Naive B cell (primary cell): ENCODE data around the gene ORC3. TPM values are rescaled to one million over a fixed set of nuclear protein-coding genes. Genes with fewer than 3 reads are reported as not detected.
"Not testable (repeated sequence)": the region's sequence is repeated elsewhere in the genome, so short reads cannot be mapped to it uniquely, and the experiment has no call there.

Experiments used
- ATAC-seq, 2 donors: fragments of 150-1000 bp; cut with Tn5 transposase; 2 replicates each; pipeline ENCODE4 v1.10.0; 2021; ENCODE audit warnings: low read depth in 2 of 2, mild to moderate bottlenecking in 2 of 2, moderate library complexity in 2 of 2
- DNase-seq: peaks from one replicate; pipeline ENCODE4 v3.0.0; 2022
- H3K27ac Mint-ChIP-seq, 6 donors: one replicate each; pipeline ENCODE4 v1.8.0; 2020 to 2022; ENCODE audit warnings: mild to moderate bottlenecking in 6 of 6, mixed read lengths in 6 of 6, moderate library complexity in 5 of 6, inconsistent platforms in 2 of 6
- H3K27me3 Mint-ChIP-seq, 3 donors: one replicate each; pipeline ENCODE4 v1.8.0; 2021 to 2022; ENCODE audit warnings: mixed read lengths in 3 of 3, mild to moderate bottlenecking in 1 of 3
- H3K36me3 Mint-ChIP-seq, 2 donors: one replicate each; pipeline ENCODE4 v1.8.0; 2020 to 2022; ENCODE audit warnings: mixed read lengths in 2 of 2, inconsistent platforms in 1 of 2, mild to moderate bottlenecking in 1 of 2
- H3K4me1 Mint-ChIP-seq, 3 donors: one replicate each; pipeline ENCODE4 v1.8.0; 2020 to 2022; ENCODE audit warnings: mixed read lengths in 3 of 3, inconsistent platforms in 1 of 3, mild to moderate bottlenecking in 1 of 3, moderate library complexity in 1 of 3
- H3K4me3 Mint-ChIP-seq, 8 donors: one replicate each; pipeline ENCODE4 v1.8.0; 2020 to 2022; ENCODE audit warnings: mild to moderate bottlenecking in 8 of 8, mixed read lengths in 8 of 8, moderate library complexity in 8 of 8, inconsistent platforms in 2 of 8
- H3K9me3 Mint-ChIP-seq, 7 donors: one replicate each; pipeline ENCODE4 v1.8.0; 2020 to 2022; ENCODE audit warnings: mixed read lengths in 7 of 7, mild to moderate bottlenecking in 5 of 7, inconsistent platforms in 2 of 7, moderate library complexity in 1 of 7
- polyA plus RNA-seq, 6 donors: library from polyadenylated mRNA; unstranded; fragments of 300-500 nt; fragmentation: Illumina TruSeq; gene quantifications; one replicate each; pipeline ENCODE4 v1.2.3, GENCODE V29; 2021; ENCODE audit warnings: low read depth in 6 of 6

ORC3 gene
- polyA plus RNA-seq, 6 donors from 2014 or later, result 34.4 to 68.4 (median 38.8) TPM

DNA sequence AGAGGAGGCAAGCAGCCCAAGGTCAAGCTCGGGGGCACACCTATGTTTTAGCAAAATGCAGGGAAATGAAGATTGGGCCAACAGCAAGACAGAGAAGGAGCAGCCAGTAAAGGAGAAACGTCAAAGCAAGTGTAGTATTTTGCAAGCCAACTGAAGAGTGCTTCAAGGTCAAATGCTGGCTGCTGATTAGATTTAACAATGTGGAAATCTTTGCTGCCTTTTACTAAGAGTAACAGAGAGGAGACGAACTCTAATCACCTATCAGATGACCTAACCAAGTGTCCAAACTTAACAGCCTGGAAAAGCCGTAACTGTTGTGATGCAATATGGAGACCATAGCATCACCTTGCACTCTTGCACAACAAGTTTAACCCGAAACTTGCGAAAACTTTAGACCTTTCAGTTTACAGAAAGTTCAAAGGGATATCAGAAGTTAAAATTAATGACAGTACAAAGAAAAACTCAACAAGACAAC lies 81.7 kb downstream of the ORC3 start:
- Mint-ChIP-seq H3K4me1 (peaks cover 9 to 16% (median 12%) of the 10 kb centered on the region in 3 donors), H3K36me3 (peaks cover 12% of the 10 kb centered on the region in 2 donors), H3K27me3 (no peaks in the 10 kb centered on the region), H3K9me3 (no peaks in the 10 kb centered on the region), H3K27ac (peak overlapping the region in 4 of 6 donors; percentile 8 to 90 (median 54)), H3K4me3 (no peak overlapping the region)
- no peak for DNase-seq
- no peak for ATAC-seq

GRCh38 chr6:87672641-87673040 lies 82.7 kb downstream of the ORC3 start:
- no peak overlapping the region for H3K4me3 Mint-ChIP-seq
- no peaks in the 10 kb centered on the region for H3K27me3 Mint-ChIP-seq
- DNase-seq (no peak), ATAC-seq (no peak)
- H3K4me1 Mint-ChIP-seq, result peaks cover 9 to 16% (median 14%) of the 10 kb centered on the region in 3 donors
- H3K27ac Mint-ChIP-seq, result peak overlapping the region in 1 of 6 donors; percentile 32
- peaks cover 12 to 16% of the 10 kb centered on the region in 2 donors for H3K36me3 Mint-ChIP-seq
- no peaks in the 10 kb centered on the region for H3K9me3 Mint-ChIP-seq

DNA sequence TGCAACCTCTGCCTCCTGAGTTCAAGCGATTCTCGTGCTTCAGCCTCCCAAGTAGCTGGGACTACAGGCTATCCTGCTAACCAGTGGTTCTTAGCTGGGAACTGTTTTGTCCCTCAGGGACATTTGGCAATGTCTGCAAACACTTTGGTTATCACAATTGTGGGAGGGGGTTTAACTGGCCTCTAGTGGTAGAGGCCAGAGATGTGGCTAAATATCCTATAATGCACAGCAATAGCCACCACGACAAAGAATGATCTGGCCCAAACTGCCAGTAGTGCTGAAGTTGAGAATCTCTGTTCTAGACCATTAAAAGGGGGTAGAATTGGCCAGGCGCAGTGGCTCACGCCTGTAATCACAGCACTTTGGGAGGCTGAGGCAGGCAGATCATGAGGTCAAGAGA lies 83.3 kb downstream of the ORC3 start:
- Mint-ChIP-seq H3K27ac (peak overlapping the region in 1 of 6 donors; percentile 21), H3K4me1 (peaks cover 9 to 17% (median 16%) of the 10 kb centered on the region in 3 donors), H3K4me3 (no peak overlapping the region), H3K9me3 (no peaks in the 10 kb centered on the region), H3K27me3 (no peaks in the 10 kb centered on the region), H3K36me3 (peaks cover 12 to 20% of the 10 kb centered on the region in 2 donors)
- DNase-seq (no peak), ATAC-seq (no peak)

DNA sequence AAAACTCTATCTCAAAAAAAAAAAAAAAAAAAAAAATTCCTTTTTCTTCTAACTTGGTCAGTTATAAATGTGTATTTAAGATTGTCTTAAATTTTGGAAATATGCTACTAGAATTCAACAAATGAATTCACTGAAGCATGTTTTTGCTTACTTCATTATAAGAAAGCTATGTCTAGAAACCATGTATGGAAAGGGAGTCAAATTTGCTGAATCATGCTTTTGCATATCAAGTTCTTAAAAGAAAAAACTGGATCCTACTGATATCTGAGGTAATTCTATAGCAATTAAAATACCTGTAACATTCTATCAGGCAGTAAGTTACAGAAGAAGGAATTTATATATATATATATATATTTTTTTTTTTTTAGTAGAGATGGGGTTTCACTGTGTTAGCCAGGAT lies 84.4 kb downstream of the ORC3 start:
- peaks cover 9 to 17% (median 14%) of the 10 kb centered on the region in 3 donors for H3K4me1 Mint-ChIP-seq
- peaks cover 12 to 20% of the 10 kb centered on the region in 2 donors for H3K36me3 Mint-ChIP-seq
- H3K9me3 Mint-ChIP-seq, result no peaks in the 10 kb centered on the region
- DNase-seq, result no peak
- no peak for ATAC-seq
- H3K27me3 Mint-ChIP-seq, result no peaks in the 10 kb centered on the region
- H3K27ac Mint-ChIP-seq, result no peak overlapping the region
- no peak overlapping the region for H3K4me3 Mint-ChIP-seq

DNA sequence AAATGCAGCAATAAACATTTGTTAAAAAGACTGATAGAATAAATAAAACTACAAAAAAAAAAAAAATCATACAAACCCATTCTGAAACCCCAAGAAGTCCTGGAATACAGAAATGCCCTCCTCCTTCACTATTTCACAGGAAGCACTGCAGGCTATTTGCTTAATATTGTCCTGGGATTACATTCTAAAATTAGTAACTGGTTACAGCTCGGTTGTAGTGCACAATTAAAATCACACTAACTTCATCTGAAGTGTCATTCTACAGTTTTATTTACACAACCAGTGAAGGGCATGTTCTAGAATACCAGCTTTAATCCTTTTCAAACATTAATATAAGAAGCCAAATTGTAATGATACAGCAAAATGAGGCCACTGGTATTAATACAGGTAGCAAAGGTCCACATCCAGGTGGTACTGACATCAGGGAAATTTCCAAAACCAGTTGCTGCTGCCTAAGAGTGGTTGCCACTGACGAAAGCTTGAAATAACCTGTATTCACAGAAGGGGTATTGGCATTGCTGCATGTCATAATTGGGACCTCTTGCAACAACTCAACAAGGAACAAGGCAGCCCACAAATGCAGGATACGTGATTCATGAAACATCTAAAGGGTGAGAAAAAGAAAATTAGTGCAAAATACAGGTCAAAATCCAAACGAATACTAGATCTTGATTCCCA lies 85.2 kb downstream of the ORC3 start:
- Mint-ChIP-seq H3K4me1 (peaks cover 13 to 17% (median 16%) of the 10 kb centered on the region in 3 donors), H3K27ac (peak overlapping the region in 1 of 6 donors; percentile 49), H3K36me3 (peaks cover 12 to 24% of the 10 kb centered on the region in 2 donors), H3K9me3 (no peaks in the 10 kb centered on the region), H3K4me3 (no peak overlapping the region), H3K27me3 (no peaks in the 10 kb centered on the region)
- no peak for ATAC-seq
- DNase-seq, result no peak

DNA sequence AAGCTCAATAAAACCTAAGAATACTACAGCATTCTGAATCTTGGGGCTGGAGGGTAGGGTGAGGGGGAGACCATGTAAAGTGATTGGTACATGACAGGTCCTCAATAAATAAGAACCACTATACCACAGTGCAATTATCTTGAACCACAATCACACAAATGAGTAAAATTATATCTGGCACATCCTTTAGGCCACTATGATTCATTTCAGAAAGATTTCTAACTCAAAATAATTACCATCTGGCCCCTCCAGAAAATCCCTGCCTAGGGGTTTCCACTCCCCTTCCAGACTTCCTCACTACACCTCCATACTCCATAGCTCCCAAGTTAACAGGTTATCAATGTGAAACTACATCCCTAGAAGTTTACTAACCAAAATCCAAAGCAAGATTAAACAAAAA lies 92.4 kb downstream of the ORC3 start:
- Mint-ChIP-seq H3K4me3 (peak overlapping the region in 1 of 8 donors; percentile 64), H3K4me1 (peaks cover 39 to 69% (median 51%) of the 10 kb centered on the region in 3 donors)
- no peak for DNase-seq

GRCh38 chr6:87683890-87684289 lies 94.0 kb downstream of the ORC3 start:
- Mint-ChIP-seq H3K27ac (peak overlapping the region in 4 of 6 donors; percentile 24 to 72 (median 49)), H3K9me3 (no peaks in the 10 kb centered on the region), H3K27me3 (no peaks in the 10 kb centered on the region), H3K4me1 (peaks cover 39 to 83% (median 46%) of the 10 kb centered on the region in 3 donors), H3K4me3 (peak overlapping the region in 1 of 8 donors; percentile 33), H3K36me3 (peaks cover 0 to 17% of the 10 kb centered on the region in 2 donors)
- DNase-seq (no peak), ATAC-seq (no peak)

More for the DNA sequence above, 92.4 kb downstream of the ORC3 start:
- Mint-ChIP-seq H3K27ac (peak overlapping the region in 5 of 6 donors; percentile 65 to 83 (median 70)), H3K9me3 (no peaks in the 10 kb centered on the region), H3K27me3 (no peaks in the 10 kb centered on the region), H3K36me3 (peaks cover 0 to 24% of the 10 kb centered on the region in 2 donors)
- no peak for ATAC-seq

GRCh38 chr6:87684895-87685654 lies 95.1 kb downstream of the ORC3 start:
- Mint-ChIP-seq H3K4me3 (peak overlapping the region in 1 of 8 donors; percentile 3), H3K36me3 (peaks cover 0 to 12% of the 10 kb centered on the region in 2 donors), H3K27me3 (no peaks in the 10 kb centered on the region), H3K9me3 (no peaks in the 10 kb centered on the region), H3K4me1 (peaks cover 35 to 90% (median 49%) of the 10 kb centered on the region in 3 donors), H3K27ac (peak overlapping the region in 2 of 6 donors; percentile 72 to 89)
- DNase-seq (no peak), ATAC-seq (no peak)

DNA sequence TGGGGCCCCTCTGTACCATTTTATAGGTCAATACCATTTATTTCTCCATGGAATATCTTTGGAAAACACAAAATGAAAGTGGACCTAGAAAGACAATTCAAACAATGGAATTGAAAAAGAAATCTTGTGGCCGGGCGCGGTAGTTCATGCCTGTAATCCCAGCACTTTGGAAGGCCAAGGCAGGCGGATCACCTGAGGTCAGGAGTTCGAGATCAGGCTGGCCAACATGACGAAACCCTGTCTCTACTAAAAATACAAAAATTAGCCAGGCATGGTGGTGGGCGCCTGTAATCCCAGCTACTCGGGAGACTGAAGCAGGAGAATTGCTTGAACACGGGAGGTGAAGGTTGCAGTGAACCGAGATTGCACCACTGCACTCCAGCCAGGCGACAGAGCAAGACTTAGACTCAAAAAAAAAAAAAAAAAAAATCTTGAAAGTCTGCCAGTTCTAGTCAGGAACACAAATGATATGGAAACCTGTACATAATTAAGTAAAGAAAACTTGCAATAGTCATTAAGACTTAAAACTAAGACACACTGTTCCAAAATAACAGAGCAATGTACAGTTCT lies 96.8 kb downstream of the ORC3 start:
- not testable (repeated sequence) for H3K36me3 Mint-ChIP-seq, ATAC-seq, H3K9me3 Mint-ChIP-seq, H3K27me3 Mint-ChIP-seq, DNase-seq
- Mint-ChIP-seq H3K27ac (peak overlapping the region in 3 of 6 donors; percentile 8 to 62 (median 18)), H3K4me3 (peak overlapping the region in 2 of 8 donors; percentile 25 to 32), H3K4me1 (peaks cover 40 to 91% (median 65%) of the 10 kb centered on the region in 3 donors)

GRCh38 chr6:87687296-87687695 lies 97.4 kb downstream of the ORC3 start:
- no peaks in the 10 kb centered on the region for H3K9me3 Mint-ChIP-seq
- peaks cover 41 to 91% (median 63%) of the 10 kb centered on the region in 3 donors for H3K4me1 Mint-ChIP-seq
- peak overlapping the region in 3 of 6 donors; percentile 37 to 66 (median 63) for H3K27ac Mint-ChIP-seq
- H3K27me3 Mint-ChIP-seq, result no peaks in the 10 kb centered on the region
- peaks cover 0 to 5% of the 10 kb centered on the region in 2 donors for H3K36me3 Mint-ChIP-seq
- DNase-seq, result no peak
- H3K4me3 Mint-ChIP-seq, result peak overlapping the region in 1 of 8 donors; percentile 32
- no peak for ATAC-seq

GRCh38 chr6:87687893-87688292 lies 98.0 kb downstream of the ORC3 start:
- ATAC-seq, DNase-seq, H3K36me3 Mint-ChIP-seq, H3K27me3 Mint-ChIP-seq, H3K9me3 Mint-ChIP-seq, H3K4me3 Mint-ChIP-seq: not testable (repeated sequence)
- Mint-ChIP-seq H3K4me1 (peaks cover 37 to 91% (median 63%) of the 10 kb centered on the region in 3 donors), H3K27ac (peak overlapping the region in 2 of 6 donors; percentile 59 to 67)

DNA sequence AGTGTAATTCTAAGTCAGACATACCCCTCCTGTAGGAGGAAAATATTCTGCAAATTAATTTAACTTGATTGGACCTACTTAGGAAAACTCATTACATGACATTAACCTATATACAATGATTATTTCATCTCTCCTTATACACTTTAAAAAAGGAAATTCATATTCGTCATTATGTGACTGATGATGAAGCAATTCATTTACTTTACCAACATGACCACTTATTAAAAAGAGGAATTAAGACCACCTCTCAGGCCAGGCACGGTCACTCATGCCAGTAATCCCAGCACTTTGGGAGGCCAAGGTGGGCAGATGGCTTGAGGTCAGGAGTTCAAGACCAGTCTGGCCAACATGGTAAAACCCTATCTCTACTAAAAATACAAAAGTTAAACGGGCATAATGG lies 100.5 kb downstream of the ORC3 start:
- H3K9me3 Mint-ChIP-seq, result no peaks in the 10 kb centered on the region
- peaks cover 22 to 94% (median 63%) of the 10 kb centered on the region in 3 donors for H3K4me1 Mint-ChIP-seq
- peak overlapping the region in 3 of 6 donors; percentile 58 to 65 (median 60) for H3K27ac Mint-ChIP-seq
- peak overlapping the region in 5 of 8 donors; percentile 11 to 78 (median 56) for H3K4me3 Mint-ChIP-seq
- H3K27me3 Mint-ChIP-seq, result no peaks in the 10 kb centered on the region
- H3K36me3 Mint-ChIP-seq, result peaks cover 0 to 5% of the 10 kb centered on the region in 2 donors
- DNase-seq (no peak), ATAC-seq (no peak)

DNA sequence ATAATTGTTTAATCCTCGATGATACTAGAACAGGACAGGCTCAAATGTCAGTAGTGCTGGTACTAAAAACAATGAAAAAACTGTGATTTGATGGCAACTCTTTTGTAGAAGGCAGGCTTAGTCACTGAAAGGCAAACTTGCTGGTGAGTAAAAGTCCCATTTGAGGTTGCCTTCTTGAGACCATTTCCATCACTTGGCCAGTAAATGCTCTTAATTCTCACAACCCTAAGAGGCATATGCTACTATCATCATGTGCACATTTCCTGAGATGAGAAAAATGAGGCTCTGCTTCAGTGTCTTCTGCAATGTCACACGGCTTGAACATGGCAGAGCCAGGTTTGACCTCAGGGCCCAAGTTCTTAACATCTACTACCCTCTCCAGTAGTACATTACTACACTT lies 102.2 kb downstream of the ORC3 start:
- peak overlapping the region in 3 of 8 donors; percentile 9 to 71 (median 68) for H3K4me3 Mint-ChIP-seq
- ATAC-seq (no peak), DNase-seq (no peak)
- H3K27ac Mint-ChIP-seq, result peak overlapping the region in 4 of 6 donors; percentile 60 to 88 (median 80)
- H3K4me1 Mint-ChIP-seq, result peaks cover 21 to 92% (median 57%) of the 10 kb centered on the region in 3 donors
- no peaks in the 10 kb centered on the region for H3K9me3 Mint-ChIP-seq
- H3K27me3 Mint-ChIP-seq, result no peaks in the 10 kb centered on the region
- H3K36me3 Mint-ChIP-seq, result no peaks in the 10 kb centered on the region
